Measurements from ENCODE around the gene IQCH.
"Not testable (repeated sequence)": the region's sequence is repeated elsewhere in the genome, so short reads cannot be mapped to it uniquely, and the experiment has no call there.

IQCH gene

DNA sequence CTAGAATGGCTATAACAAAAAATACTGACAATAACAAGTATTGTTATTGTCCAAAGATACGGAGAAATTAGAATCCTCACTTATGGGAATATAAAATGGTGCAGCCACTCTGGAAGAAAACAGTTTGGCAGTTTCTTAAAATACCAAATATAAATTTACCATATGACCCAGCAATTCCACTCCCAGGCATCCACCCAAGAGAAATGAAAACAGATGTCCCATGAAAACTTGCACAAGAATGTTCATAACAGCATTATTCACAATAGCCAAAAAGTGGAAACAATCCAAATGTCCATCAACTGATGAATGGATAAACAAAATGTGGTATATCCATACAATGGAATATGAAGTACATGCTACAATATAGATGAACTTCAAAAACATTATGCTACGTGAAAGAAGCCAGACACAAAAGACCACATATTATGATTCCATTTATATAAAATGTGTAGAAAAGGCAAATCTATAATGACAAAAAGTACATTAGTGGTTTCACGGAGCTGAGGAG lies 9.6 kb upstream of the IQCH start:
- no peak for DNase-seq (ENCODE audit: low spot score)
- TF ChIP-seq, protein P1, sequence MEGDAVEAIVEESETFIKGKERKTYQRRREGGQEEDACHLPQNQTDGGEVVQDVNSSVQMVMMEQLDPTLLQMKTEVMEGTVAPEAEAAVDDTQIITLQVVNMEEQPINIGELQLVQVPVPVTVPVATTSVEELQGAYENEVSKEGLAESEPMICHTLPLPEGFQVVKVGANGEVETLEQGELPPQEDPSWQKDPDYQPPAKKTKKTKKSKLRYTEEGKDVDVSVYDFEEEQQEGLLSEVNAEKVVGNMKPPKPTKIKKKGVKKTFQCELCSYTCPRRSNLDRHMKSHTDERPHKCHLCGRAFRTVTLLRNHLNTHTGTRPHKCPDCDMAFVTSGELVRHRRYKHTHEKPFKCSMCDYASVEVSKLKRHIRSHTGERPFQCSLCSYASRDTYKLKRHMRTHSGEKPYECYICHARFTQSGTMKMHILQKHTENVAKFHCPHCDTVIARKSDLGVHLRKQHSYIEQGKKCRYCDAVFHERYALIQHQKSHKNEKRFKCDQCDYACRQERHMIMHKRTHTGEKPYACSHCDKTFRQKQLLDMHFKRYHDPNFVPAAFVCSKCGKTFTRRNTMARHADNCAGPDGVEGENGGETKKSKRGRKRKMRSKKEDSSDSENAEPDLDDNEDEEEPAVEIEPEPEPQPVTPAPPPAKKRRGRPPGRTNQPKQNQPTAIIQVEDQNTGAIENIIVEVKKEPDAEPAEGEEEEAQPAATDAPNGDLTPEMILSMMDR (IDR thresholded peaks at IDR 0.05; ENCODE audit: borderline replicate concordance, control extremely low read depth, extremely low read depth, insufficient read depth, missing control alignments), result no peak
- in situ Hi-C loops (cut with MboI; ENCODE audit: low sequenced_read_pairs, unreplicated experiment), result no loop called here

DNA sequence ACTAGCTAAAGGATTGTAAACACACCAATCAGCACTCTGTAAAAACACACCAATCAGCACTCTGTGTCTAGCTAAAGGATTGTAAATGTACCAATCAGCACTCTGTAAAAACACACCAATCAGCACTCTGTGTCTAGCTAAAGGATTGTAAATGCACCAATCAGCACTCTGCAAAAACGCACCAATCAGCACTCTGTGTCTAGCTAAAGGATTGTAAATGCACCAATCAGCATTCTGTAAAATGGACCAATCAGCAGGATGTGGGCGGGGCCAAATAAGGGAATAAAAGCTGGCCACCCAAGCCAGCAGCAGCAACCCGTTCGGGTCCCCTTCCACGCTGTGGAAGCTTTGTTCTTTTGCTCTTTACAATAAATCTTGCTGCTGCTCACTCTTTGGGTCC lies 8.0 kb upstream of the IQCH start:
- DNase-seq (ENCODE audit: low spot score); in situ Hi-C loops (cut with MboI; ENCODE audit: low sequenced_read_pairs, unreplicated experiment): not testable (repeated sequence)

DNA sequence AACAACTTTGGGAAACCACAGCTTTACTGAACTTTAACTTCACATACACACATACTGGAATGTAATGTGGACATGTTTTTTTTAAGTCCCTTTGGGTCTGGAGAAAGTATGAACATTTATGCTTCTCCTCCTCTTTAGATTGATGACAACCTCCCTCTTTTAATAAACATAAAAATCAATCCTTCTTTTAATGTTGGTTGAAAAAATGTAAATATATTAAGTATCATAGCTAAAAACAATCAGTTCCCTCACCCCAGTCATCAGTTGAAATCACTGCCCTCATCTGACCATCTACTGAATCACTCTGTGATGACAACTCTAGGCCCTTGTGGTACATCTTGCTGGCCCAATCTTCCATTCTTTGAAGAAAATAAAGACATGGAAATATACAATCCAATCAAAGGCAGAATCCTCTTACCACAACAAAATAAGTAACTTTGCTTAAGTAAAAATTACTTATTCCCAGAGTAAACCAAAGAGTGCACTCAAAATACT lies 6.5 kb upstream of the IQCH start:
- DNase-seq (ENCODE audit: low spot score), result no peak
- in situ Hi-C loops (cut with MboI; ENCODE audit: low sequenced_read_pairs, unreplicated experiment), result no loop called here
- TF ChIP-seq, protein P1 (IDR thresholded peaks at IDR 0.05; ENCODE audit: borderline replicate concordance, control extremely low read depth, extremely low read depth, insufficient read depth, missing control alignments), result no peak

DNA sequence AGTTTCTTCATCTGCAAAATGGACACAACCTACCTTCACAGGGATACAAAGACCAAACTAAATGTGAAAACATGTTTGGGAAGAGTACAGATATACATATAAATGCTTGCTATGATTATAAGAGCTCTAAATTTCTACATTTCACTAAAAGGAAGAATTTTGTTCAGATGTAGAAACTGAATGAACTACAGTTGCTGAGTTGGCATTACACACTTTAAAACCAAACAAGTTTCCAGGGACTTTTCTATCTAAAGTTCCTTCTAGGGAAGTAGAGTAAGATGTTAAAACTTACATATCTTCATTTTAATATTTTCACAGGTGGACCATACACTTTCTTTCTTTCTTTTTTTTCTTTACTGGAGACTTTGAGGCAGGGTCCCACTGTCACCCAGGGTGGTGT lies 4.8 kb upstream of the IQCH start:
- in situ Hi-C loops (cut with MboI; ENCODE audit: low sequenced_read_pairs, unreplicated experiment), result no loop called here
- TF ChIP-seq, protein P1 (IDR thresholded peaks at IDR 0.05; ENCODE audit: borderline replicate concordance, control extremely low read depth, extremely low read depth, insufficient read depth, missing control alignments), result no peak

DNA sequence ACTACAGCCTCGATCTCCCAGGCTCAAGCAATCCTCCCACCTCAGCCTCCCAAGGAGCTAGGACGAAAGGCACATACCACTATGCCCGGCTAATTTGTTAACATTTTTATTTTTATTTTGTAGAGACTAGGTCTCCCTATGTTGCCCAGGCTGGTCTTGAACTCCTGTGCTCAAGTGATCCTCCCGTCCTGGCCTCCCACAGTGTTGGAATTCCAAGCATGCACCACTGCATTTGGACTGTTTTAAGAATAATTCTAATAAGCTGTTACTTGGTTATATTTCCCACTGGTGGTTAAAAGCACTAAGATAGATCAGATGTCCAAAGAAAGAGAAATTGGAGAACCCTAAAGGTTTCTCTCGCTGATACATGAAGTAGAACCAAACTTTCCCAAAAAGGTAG lies 3.3 kb upstream of the IQCH start:
- no peak for DNase-seq (ENCODE audit: low spot score)
- in situ Hi-C loops (cut with MboI; ENCODE audit: low sequenced_read_pairs, unreplicated experiment), result no loop called here
- TF ChIP-seq, protein P1 (IDR thresholded peaks at IDR 0.05; ENCODE audit: borderline replicate concordance, control extremely low read depth, extremely low read depth, insufficient read depth, missing control alignments), result no peak

More for the DNA sequence above, 4.8 kb upstream of the IQCH start:
- no peak for DNase-seq (ENCODE audit: low spot score)

DNA sequence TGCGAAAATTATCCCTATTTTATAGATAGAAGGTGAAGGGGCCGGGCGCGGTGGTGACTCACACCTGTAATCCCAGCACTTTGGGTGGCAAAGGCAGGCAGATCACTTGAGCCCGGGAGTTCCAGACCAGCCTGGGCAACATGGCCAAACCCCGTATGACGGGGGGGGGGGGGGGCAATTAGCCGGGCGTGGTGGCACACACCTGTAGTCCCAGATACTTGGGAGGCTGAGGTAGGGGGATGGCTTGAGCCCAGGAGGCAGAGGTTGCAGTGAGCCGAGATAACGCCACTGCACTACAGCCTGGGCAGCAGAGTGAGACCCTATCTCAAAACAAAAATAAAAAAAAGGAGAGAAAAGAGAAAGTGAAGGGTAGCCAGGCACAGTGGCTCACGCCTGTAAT lies 1.5 kb upstream of the IQCH start:
- DNase-seq (ENCODE audit: low spot score), result no peak
- TF ChIP-seq, protein P1 (IDR thresholded peaks at IDR 0.05; ENCODE audit: borderline replicate concordance, control extremely low read depth, extremely low read depth, insufficient read depth, missing control alignments), result no peak
- in situ Hi-C loops (cut with MboI; ENCODE audit: low sequenced_read_pairs, unreplicated experiment), result no loop called here

DNA sequence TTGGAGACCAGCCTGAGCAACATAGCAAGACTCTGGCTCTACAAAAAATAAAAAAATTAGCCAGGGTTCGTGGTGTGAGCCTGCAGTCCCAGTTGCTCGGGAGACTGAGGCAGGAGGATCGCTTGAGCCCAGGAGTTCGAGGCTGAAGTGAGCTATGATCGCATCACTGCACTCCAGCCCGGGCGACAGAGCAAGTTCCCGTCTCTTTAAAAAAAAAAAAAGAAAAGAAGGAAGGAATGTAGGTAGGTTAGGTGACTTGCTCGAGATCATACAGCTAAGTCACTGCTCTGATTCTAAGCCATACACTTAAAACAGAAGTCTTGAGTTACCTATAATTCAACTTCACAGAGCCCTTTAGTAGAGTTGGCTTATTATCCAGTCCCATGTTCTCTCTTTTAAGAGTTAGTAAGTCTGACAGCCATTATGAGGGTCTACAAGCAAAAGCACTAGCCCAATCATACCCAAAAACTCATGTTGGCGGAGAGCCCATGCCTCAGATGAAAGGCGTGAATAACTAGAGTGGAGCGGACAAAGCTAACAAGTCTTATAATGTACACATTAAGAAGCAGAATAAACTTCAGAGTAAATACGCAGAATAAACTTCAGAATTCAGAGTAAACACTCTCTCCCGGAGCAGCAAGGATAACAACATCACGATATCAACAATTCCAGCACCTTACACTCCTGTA lies 893 bp upstream of the IQCH start:
- DNase-seq (ENCODE audit: low spot score), result no peak
- TF ChIP-seq, protein P1 (IDR thresholded peaks at IDR 0.05; ENCODE audit: borderline replicate concordance, control extremely low read depth, extremely low read depth, insufficient read depth, missing control alignments), result no peak
- in situ Hi-C loops (cut with MboI; ENCODE audit: low sequenced_read_pairs, unreplicated experiment), result no loop called here

Measured in GM13976 (cell line).